NCI-H2107 treated with DMSO at 0.1 percent for 48 hours (cell line): ENCODE measurements around the gene TGIF2.
"Not testable (repeated sequence)": the region's sequence is repeated elsewhere in the genome, so short reads cannot be mapped to it uniquely, and the experiment has no call there.

ENCODE experiments used
- DNase-seq: peaks from one replicate; lab custom pipeline; 2025; ENCODE audit not compliant: unreplicated experiment; lab: John Stamatoyannopoulos, UW

The TGIF2 gene

GRCh38 chr20:36546111-36546736 is 27.2 kb upstream of the TGIF2 start:
- no peak for DNase-seq

- no peak for DNase-seq
Observed at GRCh38 chr20:36547186-36548005, 26.0 kb upstream of the TGIF2 start.

GRCh38 chr20:36548006-36548315 is 25.4 kb upstream of the TGIF2 start:
- DNase-seq, result no peak

GRCh38 chr20:36548704-36549627 is 24.4 kb upstream of the TGIF2 start:
- DNase-seq, result no peak

- no peak for DNase-seq
Observed at GRCh38 chr20:36549628-36549941, 23.8 kb upstream of the TGIF2 start.

- DNase-seq, result no peak
Observed at GRCh38 chr20:36549942-36550789, 23.2 kb upstream of the TGIF2 start.

- no peak for DNase-seq
Observed at GRCh38 chr20:36550790-36551299, 22.6 kb upstream of the TGIF2 start.

GRCh38 chr20:36555248-36555647 is 18.1 kb upstream of the TGIF2 start:
- no peak for DNase-seq

GRCh38 chr20:36562724-36563123 is 10.7 kb upstream of the TGIF2 start:
- no peak for DNase-seq

GRCh38 chr20:36563374-36563773 is 10.0 kb upstream of the TGIF2 start:
- DNase-seq, result no peak

GRCh38 chr20:36564078-36564725 is 9.2 kb upstream of the TGIF2 start:
- not testable (repeated sequence) for DNase-seq

GRCh38 chr20:36564726-36565121 is 8.7 kb upstream of the TGIF2 start:
- not testable (repeated sequence) for DNase-seq

- DNase-seq, result no peak
Observed at GRCh38 chr20:36565520-36565919, 7.9 kb upstream of the TGIF2 start.

- no peak for DNase-seq
Observed at GRCh38 chr20:36569847-36570429, 3.5 kb upstream of the TGIF2 start.

GRCh38 chr20:36571564-36572504 is 1.6 kb upstream of the TGIF2 start:
- no peak for DNase-seq

GRCh38 chr20:36572701-36573102 is 695 bp upstream of the TGIF2 start:
- DNase-seq, result no peak

- no peak for DNase-seq
Observed at GRCh38 chr20:36573798-36574365, 485 bp downstream of the TGIF2 start.

- no peak for DNase-seq
Observed at GRCh38 chr20:36574366-36575135, 1.2 kb downstream of the TGIF2 start.
